GM12875 (cell line): ENCODE data around the gene DPT.

ENCODE experiments used
- H3K4me3 ChIP-seq: one replicate; pipeline ENCODE4 v1.5.1; 2011; ENCODE audit warnings: low read depth, low read length, control low read depth
- TF ChIP-seq, protein P1 (sequence below): IDR thresholded peaks from 2 replicates; pipeline ENCODE4 v1.5.1; 2011; ENCODE audit warnings: low read depth, mild to moderate bottlenecking, control low read depth, inconsistent platforms, low read length, moderate library complexity, borderline replicate concordance; ENCODE audit not compliant: insufficient read depth

Gene DPT

GRCh38 chr1:168766568-168766967, 37.6 kb upstream of the DPT start:
- TF ChIP-seq, protein P1, sequence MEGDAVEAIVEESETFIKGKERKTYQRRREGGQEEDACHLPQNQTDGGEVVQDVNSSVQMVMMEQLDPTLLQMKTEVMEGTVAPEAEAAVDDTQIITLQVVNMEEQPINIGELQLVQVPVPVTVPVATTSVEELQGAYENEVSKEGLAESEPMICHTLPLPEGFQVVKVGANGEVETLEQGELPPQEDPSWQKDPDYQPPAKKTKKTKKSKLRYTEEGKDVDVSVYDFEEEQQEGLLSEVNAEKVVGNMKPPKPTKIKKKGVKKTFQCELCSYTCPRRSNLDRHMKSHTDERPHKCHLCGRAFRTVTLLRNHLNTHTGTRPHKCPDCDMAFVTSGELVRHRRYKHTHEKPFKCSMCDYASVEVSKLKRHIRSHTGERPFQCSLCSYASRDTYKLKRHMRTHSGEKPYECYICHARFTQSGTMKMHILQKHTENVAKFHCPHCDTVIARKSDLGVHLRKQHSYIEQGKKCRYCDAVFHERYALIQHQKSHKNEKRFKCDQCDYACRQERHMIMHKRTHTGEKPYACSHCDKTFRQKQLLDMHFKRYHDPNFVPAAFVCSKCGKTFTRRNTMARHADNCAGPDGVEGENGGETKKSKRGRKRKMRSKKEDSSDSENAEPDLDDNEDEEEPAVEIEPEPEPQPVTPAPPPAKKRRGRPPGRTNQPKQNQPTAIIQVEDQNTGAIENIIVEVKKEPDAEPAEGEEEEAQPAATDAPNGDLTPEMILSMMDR = no peak

GRCh38 chr1:168763031-168763430, 34.0 kb upstream of the DPT start:
- TF ChIP-seq, protein P1 = no peak
- H3K4me3 ChIP-seq = no peak overlapping the region

More at GRCh38 chr1:168766568-168766967, 37.6 kb upstream of the DPT start:
- no peak overlapping the region for H3K4me3 ChIP-seq

- TF ChIP-seq, protein P1 = no peak
- no peak overlapping the region for H3K4me3 ChIP-seq
Measured at GRCh38 chr1:168762473-168762872, 33.5 kb upstream of the DPT start.

DNA sequence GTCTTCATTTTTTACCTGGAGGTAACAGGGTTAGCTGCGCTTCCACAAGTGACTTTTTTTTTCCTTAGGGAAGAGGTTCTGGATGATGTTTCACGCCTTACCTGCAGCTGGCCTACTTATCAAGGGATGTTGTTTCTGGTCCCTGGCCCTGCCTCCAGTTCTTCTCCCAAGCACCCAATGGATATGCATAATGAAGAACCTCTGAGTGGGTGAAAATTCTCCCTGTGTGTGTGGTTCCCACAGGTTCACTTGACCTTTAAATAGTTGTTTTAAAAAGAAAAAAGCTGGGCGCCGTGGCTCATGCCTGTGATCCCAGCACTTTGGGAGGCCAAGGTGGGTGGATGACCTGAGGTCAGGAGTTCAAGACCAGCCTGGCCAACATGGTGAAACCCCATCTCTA, 31.8 kb upstream of the DPT start:
- no peak overlapping the region for H3K4me3 ChIP-seq
- TF ChIP-seq, protein P1 = no peak

GRCh38 chr1:168760241-168760640, 31.2 kb upstream of the DPT start:
- no peak overlapping the region for H3K4me3 ChIP-seq
- TF ChIP-seq, protein P1 = no peak

DNA sequence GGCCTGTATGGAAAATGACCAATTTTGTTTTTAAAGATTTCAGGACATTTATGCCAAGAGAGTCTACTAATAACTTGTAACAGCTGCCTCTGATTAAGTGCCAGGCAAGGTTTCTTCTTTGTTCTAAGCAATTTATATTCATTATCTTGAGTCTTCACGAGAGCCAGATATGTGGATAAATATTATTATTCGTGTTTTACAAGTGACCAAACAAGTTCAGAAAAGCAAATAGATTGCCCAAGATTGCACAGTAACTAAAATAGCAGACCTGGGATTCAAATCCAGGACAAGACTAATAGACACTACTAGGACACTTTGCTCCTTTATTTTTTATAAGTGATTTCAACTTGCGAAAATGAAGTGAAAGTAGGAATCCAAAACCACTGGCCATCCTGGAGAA, 30.1 kb upstream of the DPT start:
- H3K4me3 ChIP-seq = no peak overlapping the region
- TF ChIP-seq, protein P1 = no peak

DNA sequence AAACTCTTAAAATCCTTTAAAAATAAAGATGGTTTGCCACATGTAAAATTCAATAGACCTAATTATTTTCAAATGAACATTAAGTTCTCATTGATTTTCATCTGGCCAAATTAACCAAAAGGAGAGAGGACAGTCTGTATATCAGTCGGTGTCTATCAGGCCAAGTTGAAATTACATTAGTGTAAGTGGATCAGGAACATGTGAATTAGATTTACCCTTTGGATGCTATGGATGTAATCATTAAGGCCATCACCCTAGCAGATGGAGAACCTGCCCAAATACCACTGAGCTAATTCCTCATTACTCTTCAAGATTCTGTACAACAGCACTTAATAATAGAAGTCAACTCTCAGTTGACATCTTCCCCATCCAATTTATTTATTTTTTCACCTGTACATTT, 29.5 kb upstream of the DPT start:
- TF ChIP-seq, protein P1 = no peak
- H3K4me3 ChIP-seq = no peak overlapping the region
